Activated gamma-delta T cell (primary cell): ENCODE measurements around the gene LRP2.
"Not testable (repeated sequence)": the region's sequence is repeated elsewhere in the genome, so short reads cannot be mapped to it uniquely, and the experiment has no call there.

Source experiments
- DNase-seq: peaks from one replicate; lab custom pipeline; 2025; lab: John Stamatoyannopoulos, UW

Gene LRP2

GRCh38 chr2:169301596-169302335 lies 60.6 kb downstream of the LRP2 start:
- no peak for DNase-seq

GRCh38 chr2:169300636-169301530 lies 61.5 kb downstream of the LRP2 start:
- no peak for DNase-seq

GRCh38 chr2:169298007-169298406 lies 64.3 kb downstream of the LRP2 start:
- no peak for DNase-seq

- no peak for DNase-seq
Measured at GRCh38 chr2:169294001-169294675, 68.2 kb downstream of the LRP2 start.

DNA sequence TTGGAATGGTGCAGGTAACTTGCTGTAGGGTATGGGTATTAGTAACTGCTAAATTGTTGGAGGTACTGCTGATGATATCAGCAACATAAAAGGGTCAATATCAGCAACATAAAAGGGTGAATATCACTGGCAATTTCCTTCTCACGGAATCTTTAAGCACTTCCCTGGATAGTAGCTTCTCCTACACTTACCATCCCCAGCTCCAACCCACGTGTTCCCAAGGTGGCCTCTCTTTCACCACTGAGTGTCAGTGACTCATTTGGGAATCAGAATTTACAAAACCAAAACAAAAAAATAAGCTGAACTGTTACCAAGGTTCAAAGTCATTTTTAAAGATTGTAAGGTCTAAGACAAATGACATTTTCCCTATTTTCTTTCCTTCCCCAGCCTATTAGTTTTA lies 70.8 kb downstream of the LRP2 start:
- DNase-seq = no peak

DNA sequence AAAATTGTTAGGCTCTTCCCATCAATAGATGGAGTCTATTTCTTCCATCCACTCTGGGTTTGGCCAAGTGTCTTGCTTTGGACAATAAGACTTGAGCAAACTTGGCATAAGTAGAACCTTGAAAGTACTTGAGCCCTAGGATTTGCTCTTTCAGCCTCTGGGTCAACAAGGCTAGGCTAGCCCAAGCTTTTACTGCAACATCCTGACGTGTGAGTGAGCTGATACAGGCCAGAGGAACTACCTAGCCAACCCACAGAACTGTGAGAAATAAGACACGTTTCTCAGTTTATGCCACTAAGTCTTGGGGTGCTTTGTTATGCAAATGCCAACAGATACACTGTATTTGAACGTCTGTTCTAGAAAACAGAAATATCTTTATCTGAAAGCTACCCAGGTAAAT lies 71.9 kb downstream of the LRP2 start:
- DNase-seq = no peak

GRCh38 chr2:169287666-169288065 lies 74.7 kb downstream of the LRP2 start:
- DNase-seq = no peak

DNA sequence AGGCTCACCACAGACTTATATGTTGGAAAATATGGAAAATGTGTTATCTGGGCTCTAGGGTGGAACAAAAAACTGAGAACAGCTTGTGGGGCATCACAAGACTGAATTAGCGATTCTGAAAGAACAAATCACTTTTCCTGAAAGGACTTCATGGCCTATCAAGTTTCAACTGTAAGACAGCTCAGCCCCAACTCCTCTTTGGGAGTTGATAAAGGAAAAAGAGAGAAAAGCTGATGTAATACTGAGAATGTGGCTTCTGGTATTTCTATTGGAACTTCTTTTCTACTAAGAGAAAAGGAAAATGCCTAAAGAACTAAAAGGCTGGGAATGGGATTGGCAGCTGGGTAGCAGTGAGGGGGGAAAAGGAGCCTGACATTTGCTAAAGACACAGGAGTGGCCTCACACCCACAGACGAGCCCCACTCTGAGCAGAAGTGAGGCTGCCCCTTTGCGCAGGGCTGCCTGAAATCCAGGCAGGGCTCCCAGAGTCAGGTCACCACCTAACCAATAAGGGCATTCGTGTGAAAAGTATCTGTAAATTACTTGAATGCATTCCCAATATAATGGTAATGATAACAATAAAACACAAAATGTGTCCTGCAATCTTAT lies 75.6 kb downstream of the LRP2 start:
- no peak for DNase-seq

GRCh38 chr2:169285531-169286235 lies 76.7 kb downstream of the LRP2 start:
- no peak for DNase-seq

DNA sequence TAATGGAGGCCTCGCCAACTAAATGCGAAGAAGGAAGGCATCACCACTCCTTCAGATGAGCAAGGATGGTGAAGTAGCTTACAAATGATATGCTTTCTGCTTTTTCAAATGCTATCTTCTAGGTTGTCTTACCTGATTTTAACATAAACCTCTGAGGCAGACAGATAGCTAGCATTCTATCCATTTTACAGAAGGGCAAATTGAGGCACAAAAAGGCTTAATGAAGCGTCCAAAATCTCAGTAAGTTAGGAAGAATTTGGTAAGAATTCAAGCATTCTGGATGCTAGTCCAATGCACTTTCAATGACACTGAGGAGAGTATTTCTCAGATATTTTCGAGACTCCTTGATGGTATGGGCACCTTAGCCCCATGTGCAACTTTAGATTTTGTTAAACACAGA lies 81.8 kb downstream of the LRP2 start:
- no peak for DNase-seq

- DNase-seq = no peak
Measured at GRCh38 chr2:169275696-169276444, 86.5 kb downstream of the LRP2 start.

DNA sequence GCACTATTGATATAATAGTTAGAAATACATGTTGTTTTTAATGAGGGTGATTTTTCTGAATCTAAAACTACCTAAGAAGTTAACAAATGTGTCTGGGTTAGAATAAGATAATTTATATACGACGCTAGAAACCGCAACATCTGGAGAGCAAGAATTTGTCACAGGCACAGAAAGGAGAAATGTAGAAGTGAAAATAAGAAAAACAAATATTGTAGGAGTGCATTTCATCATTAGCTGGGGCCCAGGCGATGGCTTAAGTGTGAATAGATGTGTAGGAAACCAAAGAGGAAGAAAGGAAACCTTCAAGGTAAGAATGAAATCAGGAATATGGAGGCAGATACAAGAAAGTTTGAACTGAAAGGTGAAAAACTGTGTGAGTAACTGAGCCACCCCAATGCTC lies 90.3 kb downstream of the LRP2 start:
- DNase-seq = no peak

DNA sequence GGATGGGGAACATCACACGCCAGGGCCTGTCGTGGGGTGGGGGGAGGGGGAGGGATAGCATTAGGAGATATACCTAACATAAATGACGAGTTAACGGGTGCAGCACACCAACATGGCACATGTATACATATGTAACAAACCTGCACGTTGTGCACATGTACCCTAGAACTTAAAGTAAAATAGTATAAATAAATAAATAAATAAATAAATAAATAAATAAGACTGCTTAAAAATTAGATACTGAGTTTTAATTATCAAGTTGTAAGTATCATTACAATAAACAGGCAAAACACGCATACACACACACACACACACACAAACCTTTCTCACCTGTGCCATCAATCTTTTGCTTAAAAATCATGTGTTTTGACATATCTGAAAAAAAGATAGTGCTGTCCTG lies 91.8 kb downstream of the LRP2 start:
- not testable (repeated sequence) for DNase-seq

GRCh38 chr2:169265591-169265990 lies 96.7 kb downstream of the LRP2 start:
- DNase-seq = no peak

DNA sequence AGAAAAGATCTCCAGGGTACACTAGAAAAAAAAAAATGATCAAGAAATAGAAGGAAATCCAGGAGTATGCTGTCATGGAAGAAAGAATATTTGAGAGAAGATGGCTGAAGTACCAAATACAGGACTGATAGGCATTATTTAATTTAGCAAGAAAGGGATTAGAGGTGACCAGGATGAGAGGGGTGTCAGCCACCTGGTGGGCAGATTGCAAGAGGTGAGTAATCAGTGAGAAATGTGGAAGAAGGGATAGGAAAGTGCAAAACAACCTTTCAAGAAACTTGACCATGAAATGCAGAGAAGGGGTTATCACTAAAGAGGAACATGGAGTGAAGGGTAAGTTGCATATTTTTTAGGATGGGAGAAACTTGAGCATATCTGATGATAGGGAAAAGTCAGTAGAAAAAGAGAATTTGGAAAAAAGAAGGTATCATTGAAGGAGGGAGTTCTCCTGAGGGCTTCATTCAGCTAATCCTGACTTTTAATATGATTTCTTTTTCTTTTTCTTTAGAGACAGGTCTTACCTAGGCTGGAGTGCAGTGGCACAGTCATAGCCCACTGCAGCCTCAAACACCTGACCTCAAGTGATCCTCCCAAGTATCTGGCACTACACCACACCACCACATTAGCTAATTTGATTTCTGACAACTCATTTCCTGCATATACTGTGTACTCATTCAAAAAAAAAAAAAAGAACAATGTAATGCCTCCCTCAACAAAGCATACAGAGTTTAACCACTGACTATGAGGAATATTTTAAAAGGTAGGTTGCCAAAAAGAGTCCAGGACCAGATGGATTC lies 101.3 kb downstream of the LRP2 start:
- no peak for DNase-seq

DNA sequence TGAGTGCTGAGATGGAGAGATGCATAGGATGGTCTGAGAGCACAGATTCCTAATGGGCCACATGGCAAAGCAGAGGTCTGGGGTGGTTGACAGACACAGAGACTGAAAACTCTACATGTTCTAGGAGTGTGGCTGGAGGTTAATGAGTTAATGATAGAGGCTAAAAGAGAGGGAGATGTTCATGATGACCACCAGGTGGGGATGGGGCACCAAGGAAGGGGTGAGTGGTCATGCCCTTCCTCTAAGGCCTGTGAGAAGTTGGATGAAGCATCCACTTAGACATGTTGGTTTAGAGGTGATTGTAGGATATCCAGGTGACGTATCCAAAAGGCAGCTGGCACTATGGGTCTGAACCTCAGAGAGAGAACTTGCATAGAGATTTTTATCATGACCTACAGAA lies 102.1 kb downstream of the LRP2 start:
- no peak for DNase-seq

DNA sequence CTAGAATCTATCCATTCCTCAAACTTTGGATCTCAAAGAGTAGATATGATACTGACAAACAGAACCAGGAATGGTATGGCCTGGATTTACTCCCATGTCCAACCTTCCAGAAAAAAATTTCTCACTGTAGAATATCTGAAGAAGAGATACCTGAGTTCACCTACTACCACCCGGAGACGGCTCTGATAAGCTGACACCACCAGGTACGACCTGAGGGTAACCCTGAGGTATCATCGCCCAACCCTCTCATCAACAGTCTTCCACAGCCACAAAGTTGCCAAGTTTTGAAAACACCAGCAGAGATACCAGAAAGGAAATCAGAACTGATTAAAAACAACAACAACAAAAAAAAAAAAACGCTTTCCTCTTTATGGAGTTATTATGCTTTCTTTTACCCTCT lies 102.9 kb downstream of the LRP2 start:
- no peak for DNase-seq

GRCh38 chr2:169258045-169258601 lies 104.2 kb downstream of the LRP2 start:
- DNase-seq = no peak

DNA sequence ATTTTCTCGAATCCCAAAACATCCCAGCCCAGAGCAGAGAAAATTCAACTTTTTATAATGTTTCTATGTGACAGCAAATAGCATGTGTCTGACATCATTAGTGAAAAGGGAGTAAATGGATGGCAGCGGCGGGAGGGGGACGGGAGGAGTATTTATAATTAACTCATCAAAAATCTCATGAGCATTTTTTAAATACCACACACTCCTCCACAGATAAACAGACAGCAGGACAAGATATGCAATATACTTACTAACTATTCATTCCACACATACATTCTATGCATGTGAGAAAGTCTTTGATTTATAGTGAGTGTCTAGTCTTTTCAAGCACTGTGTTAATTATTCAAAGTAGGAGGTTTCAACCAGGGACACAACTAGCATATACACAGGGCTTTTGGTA lies 107.6 kb downstream of the LRP2 start:
- no peak for DNase-seq

- DNase-seq = no peak
Measured at GRCh38 chr2:169247211-169247610, 115.1 kb downstream of the LRP2 start.
